ENCODE results near the gene GATAD2A. TPM values are rescaled to one million over a fixed set of nuclear protein-coding genes. Genes with fewer than 3 reads are reported as not detected.

Gene GATAD2A
- total RNA-seq, 1 donor from 2014 or later = 163 TPM

GRCh38 chr19:19461306-19461670 is 55.8 kb downstream of the GATAD2A start:
- Histone ChIP-seq H3K4me3 (ENCODE audit: insufficient read depth, low read depth, low read length) (no peak overlapping the region), H2AFZ (ENCODE audit: low read depth, low read length) (no peak overlapping the region), H3K9me3 (ENCODE audit: insufficient read depth, low read depth, low read length) (no peaks in the 10 kb centered on the region), H3K79me2 (ENCODE audit: insufficient read depth, low read length) (peaks cover 98% of the 10 kb centered on the region), H3K27ac (ENCODE audit: low read depth, low read length) (peak overlapping the region; percentile 64), H3K4me1 (ENCODE audit: insufficient read depth, low read length) (peaks cover 65% of the 10 kb centered on the region), H4K20me1 (ENCODE audit: insufficient read depth, low read length) (peaks cover 76% of the 10 kb centered on the region), H3K9ac (ENCODE audit: low read length) (peak overlapping the region; percentile 18), H3K36me3 (ENCODE audit: insufficient read depth, low read length) (peaks cover 5% of the 10 kb centered on the region), H3K27me3 (ENCODE audit: insufficient read depth, low read length) (no peaks in the 10 kb centered on the region), H3K4me2 (ENCODE audit: low read length) (peak overlapping the region; percentile 73)
- FAIRE-seq = no peak
- no peak for TF ChIP-seq EZH2 (IDR thresholded peaks at IDR 0.05; ENCODE audit: insufficient read depth, low read length)
- TF ChIP-seq CTCF (IDR thresholded peaks at IDR 0.05; ENCODE audit: insufficient read depth, low read depth, low read length) = no peak
- Mint-ChIP-seq H3K27ac (ENCODE audit: unreplicated experiment) (peak overlapping the region; percentile 88), H3K9me3 (ENCODE audit: unreplicated experiment) (no peaks in the 10 kb centered on the region), H3K27me3 (ENCODE audit: low read depth, unreplicated experiment) (no peaks in the 10 kb centered on the region), H3K4me1 (ENCODE audit: low read depth, unreplicated experiment) (peaks cover 72% of the 10 kb centered on the region), H3K4me3 (ENCODE audit: unreplicated experiment) (peak overlapping the region; percentile 61), H3K36me3 (ENCODE audit: low read depth, unreplicated experiment) (peaks cover 14% of the 10 kb centered on the region)
- DNase-seq (ENCODE audit: low read depth) = no peak

GRCh38 chr19:19461671-19462622 is 56.5 kb downstream of the GATAD2A start:
- Histone ChIP-seq H4K20me1 (ENCODE audit: insufficient read depth, low read length) (peaks cover 69% of the 10 kb centered on the region), H3K27me3 (ENCODE audit: insufficient read depth, low read length) (no peaks in the 10 kb centered on the region), H3K4me3 (ENCODE audit: insufficient read depth, low read depth, low read length) (no peak overlapping the region), H2AFZ (ENCODE audit: low read depth, low read length) (no peak overlapping the region), H3K79me2 (ENCODE audit: insufficient read depth, low read length) (peaks cover 98% of the 10 kb centered on the region), H3K27ac (ENCODE audit: low read depth, low read length) (peak overlapping the region; percentile 5), H3K9me3 (ENCODE audit: insufficient read depth, low read depth, low read length) (no peaks in the 10 kb centered on the region), H3K36me3 (ENCODE audit: insufficient read depth, low read length) (peaks cover 10% of the 10 kb centered on the region), H3K4me2 (ENCODE audit: low read length) (peak overlapping the region; percentile 73), H3K9ac (ENCODE audit: low read length) (peak overlapping the region; percentile 18), H3K4me1 (ENCODE audit: insufficient read depth, low read length) (peaks cover 65% of the 10 kb centered on the region)
- TF ChIP-seq CTCF (IDR thresholded peaks at IDR 0.05; ENCODE audit: insufficient read depth, low read depth, low read length) = no peak
- TF ChIP-seq EZH2 (IDR thresholded peaks at IDR 0.05; ENCODE audit: insufficient read depth, low read length) = no peak
- FAIRE-seq = no peak
- Mint-ChIP-seq H3K36me3 (ENCODE audit: low read depth, unreplicated experiment) (peaks cover 21% of the 10 kb centered on the region), H3K9me3 (ENCODE audit: unreplicated experiment) (no peaks in the 10 kb centered on the region), H3K4me3 (ENCODE audit: unreplicated experiment) (peak overlapping the region; percentile 65), H3K27me3 (ENCODE audit: low read depth, unreplicated experiment) (no peaks in the 10 kb centered on the region), H3K4me1 (ENCODE audit: low read depth, unreplicated experiment) (peaks cover 76% of the 10 kb centered on the region), H3K27ac (ENCODE audit: unreplicated experiment) (peak overlapping the region; percentile 88)
- peak; percentile 27 for DNase-seq (ENCODE audit: low read depth)

All from astrocyte (in vitro differentiated cells and primary cell).